ENCODE results near the gene MAML3.

Gene MAML3

GRCh38 chr4:139668036-139668435 lies 485.9 kb downstream of the MAML3 start:
- H3K4me3 ChIP-seq (ENCODE audit: low read length in 2 of 2): no peak overlapping the region
- no peak overlapping the region for H2BK15ac ChIP-seq (ENCODE audit: low read length)
- no peak overlapping the region for H3K27ac ChIP-seq (replicated peaks; ENCODE audit: low read length)
- H3K4me1 ChIP-seq (ENCODE audit: control insufficient read depth in 2 of 2, insufficient read depth in 1 of 2, low read depth in 1 of 2, low read length in 2 of 2): peaks cover 3 to 18% of the 10 kb centered on the region in 2 donors
- H3K4me2 ChIP-seq (ENCODE audit: insufficient read depth, low read length, poor library complexity, severe bottlenecking): no peak overlapping the region
- H4K8ac ChIP-seq (ENCODE audit: low read depth, low read length): no peak overlapping the region
- no CpG with 5 or more reads among the region's 2 CpGs for WGBS, 2 donors (ENCODE audit: extremely low coverage in 2 of 2, insufficient read length in 2 of 2, insufficient replicate concordance in 1 of 2)
- H4K91ac ChIP-seq (ENCODE audit: low read depth, low read length, poor library complexity): no peak overlapping the region
- H3K23ac ChIP-seq (ENCODE audit: low read depth, low read length, poor library complexity): no peak overlapping the region
- no peak overlapping the region for H2BK12ac ChIP-seq (ENCODE audit: low read length)
- no peak overlapping the region for H2BK5ac ChIP-seq (ENCODE audit: low read length)
- H2BK120ac ChIP-seq (ENCODE audit: low read depth, low read length): no peak overlapping the region
- H3K9me3 ChIP-seq (replicated peaks in 1 of 2; ENCODE audit: control insufficient read depth in 2 of 2, insufficient read depth in 1 of 2, low read depth in 1 of 2, low read length in 2 of 2): no peaks in the 10 kb centered on the region
- no peak overlapping the region for H3K18ac ChIP-seq (ENCODE audit: low read length)
- no peak overlapping the region for H2AK5ac ChIP-seq (ENCODE audit: low read depth, low read length)
- no peak overlapping the region for H2AFZ ChIP-seq (ENCODE audit: low read length)
- no peak overlapping the region for H3K9ac ChIP-seq (ENCODE audit: low read depth, low read length, poor library complexity)
- H3K27me3 ChIP-seq (ENCODE audit: control insufficient read depth in 3 of 3, insufficient read depth in 3 of 3, low read depth in 1 of 3, low read length in 3 of 3): no peaks in the 10 kb centered on the region
- H3K14ac ChIP-seq (ENCODE audit: low read length): no peak overlapping the region
- H3K4ac ChIP-seq (ENCODE audit: low read length): no peak overlapping the region
- H3K36me3 ChIP-seq (replicated peaks in 1 of 2; ENCODE audit: control insufficient read depth in 2 of 2, insufficient read depth in 2 of 2, low read length in 2 of 2): peaks cover 0 to 3% of the 10 kb centered on the region in 2 donors
- no peak for DNase-seq (ENCODE audit: low spot score)
- H3K79me1 ChIP-seq (ENCODE audit: low read depth, low read length): no peaks in the 10 kb centered on the region
